Left ventricle myocardium inferior (tissue), 1 donor: Measurements from ENCODE around the gene KCNMA1. TPM values are rescaled to one million over a fixed set of nuclear protein-coding genes. Genes with fewer than 3 reads are reported as not detected.

Experiments
- DNase-seq: peaks from one replicate; pipeline ENCODE4 v3.0.0-alpha.2; 2020
- H3K27ac ChIP-seq: fragments of 200-600 bp; replicated peaks from 2 replicates; pipeline ENCODE4 v1.8.0; 2021
- H3K27me3 ChIP-seq: fragments of 200-600 bp; 2 replicates; pipeline ENCODE4 v1.8.0; 2021; ENCODE audit warnings: low read depth
- H3K36me3 ChIP-seq: fragments of 200-600 bp; 2 replicates; pipeline ENCODE4 v1.8.0; 2021
- H3K4me1 ChIP-seq: fragments of 200-600 bp; 2 replicates; pipeline ENCODE4 v1.8.0; 2021
- H3K4me3 ChIP-seq: fragments of 200-600 bp; 2 replicates; pipeline ENCODE4 v1.8.0; 2021; ENCODE audit warnings: mild to moderate bottlenecking, moderate library complexity
- H3K9me3 ChIP-seq: fragments of 200-600 bp; replicated peaks from 2 replicates; pipeline ENCODE4 v1.8.0; 2021
- intact Hi-C: fragments of 100-400 bp; cut with micrococcal nuclease; formaldehyde crosslinking; loops from one replicate; pipeline ENCODE4 v1.11.0; 2022
- total RNA-seq: library from RNA; stranded (reverse); fragmentation: NEBNext Ultra II Directional; extraction: Animal tissue kit (Norgen Biotek cat#: 25700); gene quantifications from one replicate; pipeline ENCODE4 v1.2.1, GENCODE V29; 2021
- TF ChIP-seq, protein P1 (sequence below): fragments of 200-600 bp; IDR thresholded peaks from 2 replicates; pipeline ENCODE4 v1.8.0; 2021; ENCODE audit warnings: antibody characterized with exemption, mild to moderate bottlenecking, borderline replicate concordance
- donor health status: DM: no; HTN: yes; CAD: no; lungs with severe emphysema.

Gene KCNMA1
- total RNA-seq, 1 donor from 2014 or later: 1.8 TPM

DNA sequence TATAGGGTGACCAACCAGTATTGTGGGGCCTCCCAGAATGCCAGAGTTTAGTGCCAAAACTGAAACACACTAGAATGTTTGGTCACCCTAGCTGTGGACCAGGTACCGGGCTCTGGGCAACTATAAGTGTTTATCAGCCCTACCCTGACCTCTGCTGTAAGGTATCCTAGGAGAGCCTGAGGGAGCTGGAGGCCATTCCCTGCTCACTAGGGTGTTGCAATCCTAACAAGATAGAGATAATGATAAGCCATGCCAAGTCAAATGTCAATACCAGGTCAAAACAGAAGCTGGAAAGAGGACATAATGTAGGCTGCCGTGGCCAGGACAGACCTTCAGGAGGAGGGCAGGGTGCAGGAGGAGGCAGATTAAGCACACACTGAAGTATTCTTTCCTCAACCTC lies 151.8 kb downstream of the KCNMA1 start:
- Histone ChIP-seq H3K4me1 (no peaks in the 10 kb centered on the region), H3K36me3 (no peaks in the 10 kb centered on the region), H3K27me3 (peaks cover 40% of the 10 kb centered on the region), H3K27ac (no peak overlapping the region), H3K9me3 (no peaks in the 10 kb centered on the region), H3K4me3 (no peak overlapping the region)
- TF ChIP-seq, protein P1, sequence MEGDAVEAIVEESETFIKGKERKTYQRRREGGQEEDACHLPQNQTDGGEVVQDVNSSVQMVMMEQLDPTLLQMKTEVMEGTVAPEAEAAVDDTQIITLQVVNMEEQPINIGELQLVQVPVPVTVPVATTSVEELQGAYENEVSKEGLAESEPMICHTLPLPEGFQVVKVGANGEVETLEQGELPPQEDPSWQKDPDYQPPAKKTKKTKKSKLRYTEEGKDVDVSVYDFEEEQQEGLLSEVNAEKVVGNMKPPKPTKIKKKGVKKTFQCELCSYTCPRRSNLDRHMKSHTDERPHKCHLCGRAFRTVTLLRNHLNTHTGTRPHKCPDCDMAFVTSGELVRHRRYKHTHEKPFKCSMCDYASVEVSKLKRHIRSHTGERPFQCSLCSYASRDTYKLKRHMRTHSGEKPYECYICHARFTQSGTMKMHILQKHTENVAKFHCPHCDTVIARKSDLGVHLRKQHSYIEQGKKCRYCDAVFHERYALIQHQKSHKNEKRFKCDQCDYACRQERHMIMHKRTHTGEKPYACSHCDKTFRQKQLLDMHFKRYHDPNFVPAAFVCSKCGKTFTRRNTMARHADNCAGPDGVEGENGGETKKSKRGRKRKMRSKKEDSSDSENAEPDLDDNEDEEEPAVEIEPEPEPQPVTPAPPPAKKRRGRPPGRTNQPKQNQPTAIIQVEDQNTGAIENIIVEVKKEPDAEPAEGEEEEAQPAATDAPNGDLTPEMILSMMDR: no peak
- DNase-seq: no peak
- intact Hi-C loops: no loop called here

DNA sequence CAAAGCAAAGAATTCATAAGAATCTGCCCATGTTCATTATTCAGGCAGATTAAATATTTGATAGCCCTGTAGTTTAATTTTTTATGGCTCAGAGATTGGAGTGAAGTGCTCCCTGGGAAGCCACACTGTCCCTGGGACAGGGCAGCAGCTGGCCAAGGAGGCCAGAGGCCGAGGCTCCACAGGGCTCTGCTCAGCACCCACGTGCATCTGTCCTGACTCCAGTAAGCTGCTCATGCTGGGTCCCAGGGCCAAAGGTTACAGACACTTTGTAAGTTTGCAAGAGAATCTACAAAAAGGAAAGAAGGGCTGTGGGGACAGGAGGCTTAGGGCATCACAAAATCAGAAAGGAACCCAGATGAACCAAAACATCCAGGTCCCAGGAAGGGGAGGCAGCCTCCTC lies 155.5 kb downstream of the KCNMA1 start:
- Histone ChIP-seq H3K27ac (no peak overlapping the region), H3K27me3 (peaks cover 50% of the 10 kb centered on the region), H3K4me1 (no peaks in the 10 kb centered on the region), H3K9me3 (no peaks in the 10 kb centered on the region), H3K4me3 (no peak overlapping the region), H3K36me3 (no peaks in the 10 kb centered on the region)
- TF ChIP-seq, protein P1: no peak
- DNase-seq: no peak
- intact Hi-C loops: no loop called here

DNA sequence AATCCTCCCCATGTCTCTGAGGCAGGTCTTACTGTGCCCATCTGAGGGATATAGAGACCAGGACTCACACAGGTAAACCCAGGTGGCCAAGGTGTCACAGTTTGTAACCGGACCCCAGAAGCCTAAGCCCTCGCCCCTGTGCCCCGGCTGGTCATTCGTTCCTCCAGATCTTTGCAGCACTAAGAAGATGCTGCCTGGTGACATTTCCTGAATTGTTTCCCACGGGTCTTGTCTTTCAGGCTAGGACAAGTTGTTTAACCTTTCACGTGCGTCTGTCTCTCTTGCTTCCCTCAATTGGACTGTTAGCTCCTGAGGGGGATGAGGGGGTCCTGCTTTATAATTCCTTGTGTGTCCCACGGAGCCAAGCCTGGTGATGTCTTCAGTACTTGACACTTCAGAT lies 158.0 kb downstream of the KCNMA1 start:
- no peaks in the 10 kb centered on the region for H3K4me1 ChIP-seq
- no peak overlapping the region for H3K4me3 ChIP-seq
- no peaks in the 10 kb centered on the region for H3K36me3 ChIP-seq
- no peak overlapping the region for H3K27ac ChIP-seq
- intact Hi-C loops: no loop called here
- H3K27me3 ChIP-seq: peaks cover 49% of the 10 kb centered on the region
- DNase-seq: no peak
- TF ChIP-seq, protein P1: no peak
- no peaks in the 10 kb centered on the region for H3K9me3 ChIP-seq

DNA sequence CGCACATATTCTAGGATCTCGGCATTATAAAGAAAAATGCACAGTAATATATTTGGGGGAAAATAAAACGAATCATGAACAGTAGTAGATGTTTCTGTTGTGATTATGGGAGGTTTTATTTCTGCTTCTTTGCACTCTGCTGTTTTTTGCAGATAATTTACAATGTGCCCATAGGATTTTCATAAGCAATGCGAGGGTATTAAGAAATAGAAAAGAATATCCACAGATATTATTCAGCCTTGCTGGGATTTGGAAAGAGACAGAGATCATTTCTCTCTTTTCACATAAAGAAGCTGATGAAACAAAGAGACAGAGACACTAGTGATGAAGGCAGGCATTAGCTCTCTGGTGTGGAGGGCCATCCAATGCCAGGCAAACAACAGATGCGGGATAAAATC lies 158.6 kb downstream of the KCNMA1 start:
- TF ChIP-seq, protein P1: no peak
- H3K4me3 ChIP-seq: no peak overlapping the region
- no peaks in the 10 kb centered on the region for H3K9me3 ChIP-seq
- H3K27me3 ChIP-seq: peaks cover 47% of the 10 kb centered on the region
- no peaks in the 10 kb centered on the region for H3K4me1 ChIP-seq
- H3K36me3 ChIP-seq: no peaks in the 10 kb centered on the region
- H3K27ac ChIP-seq: no peak overlapping the region
- no peak for DNase-seq
- intact Hi-C loops: no loop called here

DNA sequence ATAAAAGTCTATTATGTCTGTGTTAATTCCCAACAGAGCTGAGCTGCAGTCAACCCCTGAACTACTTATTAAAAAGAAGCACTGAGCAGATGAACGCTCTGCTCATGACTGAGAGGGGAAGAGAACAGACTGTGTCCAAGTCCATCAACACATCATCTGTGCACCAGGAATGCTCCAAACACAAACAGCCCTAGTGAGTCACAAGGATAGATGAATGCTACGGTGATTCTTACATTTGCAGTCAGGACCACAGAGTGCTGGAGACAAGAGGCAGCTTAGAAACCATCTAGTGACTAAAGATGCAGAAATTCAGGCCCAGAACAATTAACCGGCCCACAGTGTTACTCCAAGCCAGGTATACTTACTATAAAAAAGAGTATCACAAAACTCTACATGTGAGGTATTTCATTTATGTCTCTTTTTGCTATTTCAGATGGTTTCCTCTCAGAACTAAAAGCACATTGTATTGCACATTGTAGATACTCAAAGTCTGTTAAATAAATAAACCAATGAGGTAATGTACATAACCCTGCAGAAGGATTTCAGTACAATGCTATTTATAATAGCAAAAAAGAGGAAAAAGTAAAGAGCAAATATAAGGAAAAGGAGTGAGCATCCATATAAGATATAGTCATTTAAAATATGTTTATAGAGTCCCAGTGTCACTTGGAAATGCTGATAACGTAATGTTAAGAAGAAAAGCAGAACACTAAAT lies 159.2 kb downstream of the KCNMA1 start:
- Histone ChIP-seq H3K27me3 (peaks cover 42% of the 10 kb centered on the region), H3K27ac (no peak overlapping the region), H3K4me3 (no peak overlapping the region), H3K4me1 (no peaks in the 10 kb centered on the region), H3K9me3 (no peaks in the 10 kb centered on the region), H3K36me3 (no peaks in the 10 kb centered on the region)
- TF ChIP-seq, protein P1: no peak
- intact Hi-C loops: no loop called here
- DNase-seq: no peak
